HG03066 (cell line): Measurements from ENCODE around the gene MTMR3.

Experiments
- ATAC-seq: cut with Tn5 transposase; IDR thresholded peaks from one replicate; pipeline ENCODE4 v1.9.1; 2021; ENCODE audit warnings: low read depth; ENCODE audit not compliant: unreplicated experiment

MTMR3 gene

GRCh38 chr22:29867851-29868250 lies 15.1 kb upstream of the MTMR3 start:
- no peak for ATAC-seq

DNA sequence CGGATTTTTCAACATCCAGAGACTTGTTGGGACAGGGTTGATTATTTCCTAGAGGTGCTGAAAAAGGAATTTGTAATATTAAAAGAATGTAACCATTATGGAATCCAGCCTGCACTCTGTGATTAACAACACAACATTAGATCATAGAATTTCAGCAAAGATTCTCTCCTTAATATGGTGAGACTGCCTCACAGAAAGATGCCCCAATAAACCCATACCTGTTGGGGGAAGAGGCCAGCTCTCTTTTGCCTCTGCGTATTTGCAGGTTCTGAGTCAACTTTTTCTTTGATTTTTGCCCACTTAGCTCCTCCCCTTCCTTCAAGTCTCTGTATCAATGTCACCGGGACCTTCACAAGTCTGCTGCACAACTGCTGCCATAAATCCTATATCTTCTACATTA lies 12.4 kb upstream of the MTMR3 start:
- no peak for ATAC-seq

- ATAC-seq: no peak
Measured at GRCh38 chr22:29871684-29872083, 11.3 kb upstream of the MTMR3 start.

GRCh38 chr22:29872144-29872893 lies 10.7 kb upstream of the MTMR3 start:
- no peak for ATAC-seq

DNA sequence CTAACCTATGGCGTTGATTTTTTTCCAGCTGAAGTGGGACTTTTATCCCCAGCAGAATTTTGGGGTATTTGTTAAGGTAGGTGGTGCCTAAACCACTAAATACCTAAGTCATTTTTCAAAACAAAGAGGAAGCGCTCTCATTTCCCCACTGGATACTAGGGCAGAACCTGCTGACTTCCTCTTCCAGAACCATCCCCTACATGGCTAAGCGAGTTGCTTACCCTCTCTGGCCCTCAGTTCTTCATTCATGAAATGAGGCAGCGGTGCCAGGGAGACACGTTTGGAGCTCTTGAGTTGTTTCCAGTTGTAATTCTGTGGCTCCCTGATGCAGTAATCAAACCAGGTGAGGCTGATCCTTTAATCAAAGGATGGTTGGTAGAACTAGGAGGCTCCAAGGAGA lies 10.0 kb upstream of the MTMR3 start:
- ATAC-seq: no peak

DNA sequence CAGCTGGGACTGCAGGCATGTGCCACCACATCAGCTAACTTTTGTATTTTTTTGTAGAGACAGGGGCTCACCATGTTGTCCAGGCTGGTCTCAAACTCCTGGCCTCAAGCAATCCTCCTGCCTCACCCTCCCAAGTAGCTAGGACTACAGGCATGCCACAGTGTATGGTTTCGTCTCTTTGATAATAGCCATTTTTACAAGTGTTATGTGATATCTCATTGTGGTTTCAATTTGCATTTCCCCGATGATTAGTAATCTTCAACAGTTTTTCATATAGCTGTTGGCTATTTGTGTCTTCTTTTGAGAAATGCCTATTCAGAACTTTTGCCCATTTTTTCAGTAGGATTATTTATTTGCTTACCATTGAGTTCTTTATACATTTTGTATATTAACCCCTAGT lies 9.0 kb upstream of the MTMR3 start:
- no peak for ATAC-seq

DNA sequence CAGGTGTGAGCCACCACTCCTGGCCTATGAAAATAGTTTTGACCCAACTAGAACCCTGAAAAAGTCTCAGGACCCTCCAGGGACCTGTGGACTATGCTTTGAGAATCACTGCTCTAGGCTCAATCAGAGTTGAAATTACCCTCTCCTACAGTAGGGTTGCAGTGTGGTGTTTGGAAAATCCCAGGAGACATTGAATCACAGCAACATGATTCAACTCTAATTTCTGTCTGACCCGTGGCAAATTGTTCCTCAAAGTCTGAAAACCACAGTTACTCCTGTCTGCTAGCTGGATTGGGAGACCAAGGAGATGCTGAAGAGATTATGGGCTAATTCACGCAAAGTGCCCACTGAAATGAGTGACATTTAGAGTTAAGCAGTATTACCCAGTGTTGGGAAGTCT lies 5.4 kb upstream of the MTMR3 start:
- ATAC-seq: no peak

GRCh38 chr22:29879753-29880152 lies 3.2 kb upstream of the MTMR3 start:
- ATAC-seq: no peak

DNA sequence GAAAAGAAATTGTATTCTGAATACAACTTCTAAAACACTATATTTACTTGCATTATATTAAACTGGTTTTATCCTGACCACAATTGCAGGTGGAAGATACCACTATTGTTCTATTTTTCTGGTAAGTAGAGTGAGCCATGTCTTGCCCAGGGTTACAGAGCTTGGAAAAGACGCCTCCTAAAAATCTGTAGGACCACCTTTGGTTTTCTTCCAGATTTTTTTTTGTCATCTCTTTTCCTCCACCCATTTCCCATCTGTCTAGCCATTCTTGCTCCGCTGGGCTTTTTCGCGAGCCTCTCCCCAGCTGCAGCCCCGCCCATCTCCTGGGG lies 294 bp upstream of the MTMR3 start:
- ATAC-seq: peak; percentile 63

- ATAC-seq: no peak
Measured at GRCh38 chr22:29883775-29884097, 762 bp downstream of the MTMR3 start.

- no peak for ATAC-seq
Measured at GRCh38 chr22:29885610-29886009, 2.6 kb downstream of the MTMR3 start.

DNA sequence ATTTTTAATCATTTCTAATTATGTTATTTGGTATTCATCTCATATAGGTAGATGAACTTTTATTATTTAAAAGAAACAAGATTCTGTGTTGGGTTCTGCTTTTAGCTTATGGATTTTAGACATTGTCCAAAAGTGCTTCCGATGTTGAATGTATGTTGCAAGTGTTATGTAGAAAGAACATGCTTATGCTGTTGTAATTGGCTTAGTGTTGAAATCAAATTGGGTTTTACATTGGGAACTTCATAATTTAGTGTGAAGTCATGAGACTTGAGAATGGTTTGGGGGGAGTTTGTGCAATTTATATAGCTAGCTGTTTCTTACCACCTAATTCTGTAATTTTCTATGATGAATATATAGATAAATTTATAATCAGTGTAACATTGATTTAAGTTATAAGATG lies 3.6 kb downstream of the MTMR3 start:
- ATAC-seq: no peak

GRCh38 chr22:29887358-29887757 lies 4.4 kb downstream of the MTMR3 start:
- no peak for ATAC-seq

DNA sequence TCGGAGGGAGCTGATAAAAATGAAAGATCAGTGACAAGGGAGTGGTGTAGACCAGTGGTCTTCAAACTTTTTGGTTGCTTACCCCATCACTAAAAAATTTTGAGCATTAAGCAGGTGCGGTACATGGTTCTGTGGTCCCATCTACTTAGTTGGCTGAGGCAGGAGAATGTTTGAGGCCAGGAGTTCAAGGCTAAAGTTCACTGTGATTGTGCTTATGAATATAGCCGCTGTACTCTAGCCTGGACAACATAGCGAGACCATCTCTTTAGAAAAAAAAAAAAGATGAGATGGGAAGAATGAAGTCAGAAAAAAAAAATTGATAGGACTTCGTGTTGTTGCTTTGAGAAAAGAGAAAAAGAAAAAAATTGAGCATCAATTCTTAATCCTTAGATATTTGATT lies 7.8 kb downstream of the MTMR3 start:
- ATAC-seq: no peak

- no peak for ATAC-seq
Measured at GRCh38 chr22:29892315-29893156, 9.6 kb downstream of the MTMR3 start.

GRCh38 chr22:29901354-29901753 lies 18.4 kb downstream of the MTMR3 start:
- ATAC-seq: no peak

DNA sequence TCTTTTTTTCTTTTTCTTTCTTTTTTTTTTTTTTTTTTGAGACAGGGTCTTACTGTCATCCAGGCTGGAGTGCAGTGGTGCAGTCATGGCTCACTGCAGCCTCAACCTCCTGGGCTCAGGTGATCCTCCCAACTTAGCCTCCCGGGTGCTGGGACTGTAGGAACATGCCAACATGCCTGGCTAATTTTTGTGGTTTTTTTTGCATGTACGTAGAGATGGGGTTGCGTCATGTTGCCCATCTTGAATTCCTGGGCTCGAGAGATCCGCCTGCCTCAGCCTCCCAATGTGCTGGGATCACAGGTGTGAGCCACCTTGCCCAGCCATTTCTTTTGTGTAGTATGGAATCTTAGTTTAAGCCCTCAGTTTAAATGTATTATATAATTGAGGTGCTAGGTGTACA lies 20.4 kb downstream of the MTMR3 start:
- ATAC-seq: no peak

GRCh38 chr22:29904020-29904419 lies 21.0 kb downstream of the MTMR3 start:
- ATAC-seq: no peak

DNA sequence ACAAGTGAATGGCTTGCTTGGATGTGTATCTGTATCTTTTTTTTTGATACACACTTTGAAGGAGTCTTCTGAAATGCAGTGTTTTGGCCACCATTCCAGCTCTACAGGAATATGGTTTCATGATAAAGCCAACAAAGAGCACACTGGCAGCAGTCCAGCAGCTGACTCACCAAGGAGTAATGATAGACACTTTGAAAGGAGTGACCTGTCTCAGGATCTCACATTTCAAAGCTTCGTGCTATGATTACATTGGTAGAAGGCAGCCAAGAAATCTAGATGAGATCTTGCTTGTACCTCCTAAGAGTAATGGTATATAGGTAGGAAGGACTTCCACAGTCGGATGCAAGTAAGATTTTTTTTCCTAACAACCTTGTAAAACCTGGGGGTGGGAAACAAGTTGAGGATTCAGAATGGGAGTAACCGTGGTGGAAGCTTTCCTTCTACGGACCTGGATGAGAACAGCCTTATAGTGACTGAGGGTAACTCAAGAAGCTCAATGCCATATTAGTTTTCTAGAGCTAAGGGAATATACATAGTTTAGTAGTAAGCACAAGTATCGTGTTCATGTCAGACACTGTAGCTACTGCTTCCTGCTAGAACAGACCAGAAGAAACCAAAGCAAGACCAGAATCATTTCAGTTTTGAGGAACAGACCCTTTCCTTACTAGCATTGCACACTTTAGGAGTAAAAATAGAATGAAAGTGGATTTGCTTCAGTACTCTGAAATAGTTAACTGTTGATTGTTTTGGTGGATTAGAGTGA lies 25.0 kb downstream of the MTMR3 start:
- ATAC-seq: no peak

- ATAC-seq: no peak
Measured at GRCh38 chr22:29912141-29912540, 29.2 kb downstream of the MTMR3 start.

GRCh38 chr22:29912605-29913398 lies 29.8 kb downstream of the MTMR3 start:
- ATAC-seq: no peak
